Adrenal gland (tissue), 12 donors: ENCODE measurements around the gene AP1B1. TPM values are rescaled to one million over a fixed set of nuclear protein-coding genes. Genes with fewer than 3 reads are reported as not detected.

Source experiments
- DNase-seq, 7 donors: peaks; one replicate each; pipeline ENCODE4 v3.0.0-alpha.2; 2019 to 2020
- H3K27ac ChIP-seq, 5 donors: fragments of 200-600 bp; sonication (generic) in 4 of 5; 1 replicate in 3 of 5; 2 replicates in 2 of 5; pipeline versions ENCODE4 v1.5.1 to v1.8.0; 2016 to 2020; ENCODE audit warnings: mild to moderate bottlenecking in 1 of 5
- H3K27me3 ChIP-seq: fragments of 200-600 bp; 2 replicates; pipeline ENCODE4 v1.8.0; 2021
- H3K36me3 ChIP-seq, 2 donors: fragments of 200-600 bp; replicated peaks in 1 of 2; 1 replicate in 1 of 2; 2 replicates in 1 of 2; pipeline versions ENCODE4 v1.5.1 to v1.8.0; 2018 to 2022
- H3K4me1 ChIP-seq, 2 donors: fragments of 200-600 bp; replicated peaks in 1 of 2; 1 replicate in 1 of 2; 2 replicates in 1 of 2; pipeline versions ENCODE4 v1.5.1 to v1.8.0; 2018 to 2021
- H3K4me3 ChIP-seq, 4 donors: fragments of 200-600 bp; sonication (generic) in 3 of 4; one replicate each; pipeline ENCODE4 v1.5.1; 2016 to 2018
- H3K9me3 ChIP-seq, 3 donors: fragments of 200-600 bp; sonication (generic) in 1 of 3; replicated peaks in 1 of 3; 1 replicate in 2 of 3; 2 replicates in 1 of 3; pipeline versions ENCODE4 v1.5.1 to v1.8.0; 2016 to 2021
- POLR2A ChIP-seq, 2 donors: fragments of 450-650 bp; IDR thresholded peaks; one replicate each; pipeline ENCODE4 v1.6.1; 2017; ENCODE audit warnings: antibody characterized with exemption in 2 of 2, mild to moderate bottlenecking in 2 of 2, moderate library complexity in 1 of 2
- WGBS, 4 donors: extraction: QIAGEN DNeasy Blood & Tissue Kit in 2 of 4; methylation state at CpG; one replicate each; pipeline versions ENCODE4 v1.1.5 to v1.1.7; 2013 to 2017; 5-methylcytosine and 5-hydroxymethylcytosine counted together
- intact Hi-C, 2 donors: fragments of 100-400 bp; cut with DNase I; formaldehyde crosslinking; loops; one replicate each; pipeline versions ENCODE4 v1.14.1 to v1.15.0; 2022 to 2023
- polyA plus RNA-seq, 3 donors: library from polyadenylated mRNA; stranded (reverse); fragments of 200-250 nt in 2 of 3; fragments of 350-450 nt in 1 of 3; fragmentation: Illumina TruSeq in 1 of 3; extraction: RNeasy Lipid Tissue Mini Kit (QIAGEN cat#74804) in 1 of 3; gene quantifications; one replicate each; pipeline ENCODE4 v1.2.3, GENCODE V29; 2013 to 2014
- total RNA-seq, 9 donors: library from RNA; depleted of rRNA in 4 of 9; stranded (reverse); fragments of >200 nt in 4 of 9; fragments of 120-200 nt in 1 of 9; fragmentation: NEBNext Ultra II Directional in 1 of 9; extraction: Animal tissue kit (Norgen Biotek cat#: 25700) in 1 of 9; gene quantifications; one replicate each; pipeline versions ENCODE4 v1.1.0 to v1.2.4, GENCODE V29; 2013 to 2023
- TF ChIP-seq, protein P1 (sequence below), 6 experiments: fragments of 450-650 bp in 4 of 6; fragments of 200-600 bp in 2 of 6; sonication (generic) in 1 of 6; IDR thresholded peaks; 1 replicate in 5 of 6; 2 replicates in 1 of 6; pipeline versions ENCODE4 v1.5.1 to v1.8.0; 2016 to 2021; ENCODE audit warnings: antibody characterized with exemption in 6 of 6, mild to moderate bottlenecking in 2 of 6, moderate library complexity in 1 of 6
- donor health status: healthy with polysubstance abuse.
- donor health status: Bipolar disorder and iron deficiency.
- donor health status: DM: yes; HTN: yes; CAD: no.
- donor health status: DM: no; HTN: no; CAD: no.
- donor health status: DM: no; HTN: no; CAD: no.
- donor health status: DM: yes; HTN: yes; CAD: no.

The AP1B1 gene
- total and polyA plus RNA-seq, 12 donors: 47.6 to 190 (median 109) TPM

DNA sequence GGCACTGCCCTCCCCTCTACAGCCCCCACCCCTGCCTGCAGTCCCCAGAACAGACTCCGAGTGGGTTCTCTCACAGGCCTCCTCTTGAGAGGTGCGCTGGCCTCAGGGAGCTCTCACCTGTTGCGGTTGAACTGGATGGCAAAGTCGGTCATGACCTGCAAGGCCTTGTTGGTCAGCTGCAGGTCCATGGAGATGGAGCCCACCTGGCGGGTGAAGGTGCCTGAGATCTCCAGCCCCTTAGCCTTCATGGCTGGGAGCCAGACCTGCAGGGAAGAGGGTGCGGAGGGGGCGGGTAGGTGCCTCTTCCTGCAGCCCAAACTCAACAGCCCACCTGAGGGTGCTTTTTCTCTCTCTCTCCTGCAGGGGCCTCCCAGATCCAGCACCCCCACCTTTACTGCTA is 54.2 kb downstream of the AP1B1 start:
- no peak overlapping the region for H3K27ac ChIP-seq
- H3K4me1 ChIP-seq: peaks cover 11 to 26% of the 10 kb centered on the region in 2 donors
- H3K36me3 ChIP-seq: peaks cover 0 to 81% of the 10 kb centered on the region in 2 donors
- no peaks in the 10 kb centered on the region for H3K27me3 ChIP-seq
- WGBS, 4 donors: 92 to 100% (median 98%) methylated on average over 4 to 7 of the region's 7 CpGs
- DNase-seq: no peak
- no peak overlapping the region for H3K4me3 ChIP-seq
- TF ChIP-seq POLR2A (IDR thresholded peaks at IDR 0.05): no peak
- TF ChIP-seq, protein P1, sequence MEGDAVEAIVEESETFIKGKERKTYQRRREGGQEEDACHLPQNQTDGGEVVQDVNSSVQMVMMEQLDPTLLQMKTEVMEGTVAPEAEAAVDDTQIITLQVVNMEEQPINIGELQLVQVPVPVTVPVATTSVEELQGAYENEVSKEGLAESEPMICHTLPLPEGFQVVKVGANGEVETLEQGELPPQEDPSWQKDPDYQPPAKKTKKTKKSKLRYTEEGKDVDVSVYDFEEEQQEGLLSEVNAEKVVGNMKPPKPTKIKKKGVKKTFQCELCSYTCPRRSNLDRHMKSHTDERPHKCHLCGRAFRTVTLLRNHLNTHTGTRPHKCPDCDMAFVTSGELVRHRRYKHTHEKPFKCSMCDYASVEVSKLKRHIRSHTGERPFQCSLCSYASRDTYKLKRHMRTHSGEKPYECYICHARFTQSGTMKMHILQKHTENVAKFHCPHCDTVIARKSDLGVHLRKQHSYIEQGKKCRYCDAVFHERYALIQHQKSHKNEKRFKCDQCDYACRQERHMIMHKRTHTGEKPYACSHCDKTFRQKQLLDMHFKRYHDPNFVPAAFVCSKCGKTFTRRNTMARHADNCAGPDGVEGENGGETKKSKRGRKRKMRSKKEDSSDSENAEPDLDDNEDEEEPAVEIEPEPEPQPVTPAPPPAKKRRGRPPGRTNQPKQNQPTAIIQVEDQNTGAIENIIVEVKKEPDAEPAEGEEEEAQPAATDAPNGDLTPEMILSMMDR (IDR thresholded peaks at IDR 0.05): no peak
- H3K9me3 ChIP-seq: no peaks in the 10 kb centered on the region
- intact Hi-C loops: no loop called here

DNA sequence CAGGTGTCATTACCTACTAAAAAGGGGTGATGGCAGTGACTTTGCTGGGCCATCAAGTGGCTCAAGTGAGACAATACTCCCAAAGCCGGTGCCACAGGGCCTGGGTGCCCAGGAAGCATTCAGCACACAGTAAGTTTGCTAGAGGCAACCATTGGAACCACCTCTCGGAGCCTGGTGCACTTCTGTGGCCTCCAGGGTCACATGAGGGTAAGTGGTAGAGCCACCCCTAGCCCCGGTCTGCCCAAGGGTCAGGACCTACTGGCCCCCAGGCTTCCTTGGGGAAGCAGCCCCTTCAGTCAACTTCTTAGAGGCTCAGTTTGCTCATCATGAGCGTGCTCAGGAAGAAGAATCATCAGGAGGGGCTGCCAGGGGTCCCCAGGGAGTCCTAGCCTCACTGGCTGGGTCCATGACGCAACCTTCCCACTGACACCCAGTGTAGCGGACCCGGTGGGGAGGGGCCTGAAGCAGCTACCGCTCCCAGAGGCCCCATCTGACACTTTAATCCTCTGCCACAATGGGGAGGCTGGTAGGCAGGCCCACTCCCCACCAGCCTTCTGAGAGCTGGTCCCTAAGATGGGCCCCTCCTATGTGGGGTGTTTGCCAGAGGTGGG is 55.4 kb downstream of the AP1B1 start:
- H3K4me3 ChIP-seq: no peak overlapping the region
- no peaks in the 10 kb centered on the region for H3K27me3 ChIP-seq
- 96 to 100% (median 98%) methylated on average over 1 to 8 of the region's 8 CpGs for WGBS, 4 donors
- intact Hi-C loops: no loop called here
- no peaks in the 10 kb centered on the region for H3K9me3 ChIP-seq
- H3K36me3 ChIP-seq: peaks cover 0 to 81% of the 10 kb centered on the region in 2 donors
- peaks cover 11 to 26% of the 10 kb centered on the region in 2 donors for H3K4me1 ChIP-seq
- H3K27ac ChIP-seq: no peak overlapping the region
- no peak for TF ChIP-seq POLR2A (IDR thresholded peaks at IDR 0.05)
- TF ChIP-seq, protein P1 (IDR thresholded peaks at IDR 0.05): no peak
- no peak for DNase-seq

DNA sequence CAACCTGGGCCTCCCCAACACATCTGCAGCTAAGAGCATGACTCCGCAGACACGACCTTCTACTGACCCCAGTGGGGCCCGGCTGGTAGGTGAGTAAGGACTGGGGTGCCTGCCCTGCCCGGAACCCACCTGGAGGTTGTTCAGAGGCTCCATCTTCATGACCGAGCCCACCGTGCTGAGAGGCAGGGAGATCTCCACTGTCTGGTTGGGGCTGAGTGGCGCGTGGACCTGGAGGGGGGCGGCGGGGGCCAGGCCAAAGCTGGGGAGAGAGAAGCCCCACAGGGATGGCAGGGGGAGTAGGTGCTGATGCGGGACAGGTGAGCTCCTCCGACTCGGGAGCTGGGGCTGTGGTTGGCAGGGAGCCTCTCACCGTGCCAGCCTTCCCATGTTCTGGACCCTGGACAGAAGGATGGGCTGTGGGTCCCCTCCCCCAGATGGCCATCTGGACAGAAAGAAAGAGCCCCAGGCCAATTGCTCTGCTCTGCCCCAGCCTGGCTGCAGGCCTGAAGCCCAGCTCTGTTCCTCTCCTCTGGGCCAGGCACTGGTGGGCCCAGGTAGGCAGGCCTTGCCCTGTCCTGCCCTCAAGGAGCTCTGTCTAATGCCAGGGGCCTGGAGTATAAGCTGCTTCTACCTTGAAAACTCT is 56.6 kb downstream of the AP1B1 start:
- H3K4me1 ChIP-seq: peaks cover 11 to 20% of the 10 kb centered on the region in 2 donors
- peaks cover 0 to 82% of the 10 kb centered on the region in 2 donors for H3K36me3 ChIP-seq
- intact Hi-C loops: no loop called here
- DNase-seq: no peak
- H3K4me3 ChIP-seq: no peak overlapping the region
- WGBS, 4 donors: 69 to 99% (median 83%) methylated on average over 9 to 14 of the region's 14 CpGs
- TF ChIP-seq, protein P1 (IDR thresholded peaks at IDR 0.05): no peak
- no peak for TF ChIP-seq POLR2A (IDR thresholded peaks at IDR 0.05)
- H3K27me3 ChIP-seq: no peaks in the 10 kb centered on the region
- H3K27ac ChIP-seq: peak overlapping the region in 4 of 5 donors; percentile 24 to 88 (median 66)
- H3K9me3 ChIP-seq: no peaks in the 10 kb centered on the region

DNA sequence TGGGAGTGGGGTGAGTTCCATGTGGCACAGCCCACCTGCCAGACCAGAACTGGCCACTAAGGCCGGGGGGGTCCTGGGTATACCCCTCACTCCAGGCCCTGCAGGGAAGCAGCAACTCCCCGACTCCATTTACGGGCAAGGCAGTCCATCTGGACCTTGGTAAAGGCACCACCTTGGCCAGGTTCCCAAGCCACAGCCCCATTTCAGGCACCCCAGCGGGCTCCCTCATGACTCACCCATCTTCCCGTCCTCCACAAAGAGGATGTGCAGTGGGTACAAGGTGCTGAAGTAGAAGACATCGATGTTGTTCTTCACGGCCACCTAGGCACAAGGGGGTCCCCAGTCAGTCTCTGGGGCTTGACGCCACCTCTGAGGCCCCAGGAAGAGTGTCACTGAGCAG is 57.2 kb downstream of the AP1B1 start:
- no peak for TF ChIP-seq POLR2A (IDR thresholded peaks at IDR 0.05)
- TF ChIP-seq, protein P1 (IDR thresholded peaks at IDR 0.05): no peak
- peak in 5 of 7 donors; percentile 59 to 77 (median 72) for DNase-seq
- WGBS, 4 donors: 54 to 66% (median 64%) methylated on average over 5 to 8 of the region's 8 CpGs
- H3K27me3 ChIP-seq: no peaks in the 10 kb centered on the region
- peak overlapping the region; percentile 24 to 88 (median 46) for H3K27ac ChIP-seq
- no peaks in the 10 kb centered on the region for H3K9me3 ChIP-seq
- intact Hi-C loops: no loop called here
- peaks cover 0 to 80% of the 10 kb centered on the region in 2 donors for H3K36me3 ChIP-seq
- no peak overlapping the region for H3K4me3 ChIP-seq
- peaks cover 11 to 20% of the 10 kb centered on the region in 2 donors for H3K4me1 ChIP-seq
